Activated naive CD8-positive, alpha-beta T cell treated with anti-CD3 and anti-CD28 coated beads, Interleukin-2, amount 50 U/mL, for 24 hours (primary cell): Measurements from ENCODE around the gene ZNF195.
A peak's percentile ranks its signal among the peaks of the same experiment; 100 is the strongest.

Experiments used
- ATAC-seq: fragments of 150-1000 bp; cut with Tn5 transposase; one replicate; pipeline ENCODE4 v1.10.0; 2021
- DNase-seq: peaks from one replicate; pipeline ENCODE4 v3.0.0; 2021
- H3K27ac Mint-ChIP-seq: one replicate; pipeline ENCODE4 v1.8.0; 2021; ENCODE audit warnings: mild to moderate bottlenecking, mixed read lengths
- H3K27me3 Mint-ChIP-seq: one replicate; pipeline ENCODE4 v1.8.0; 2021; ENCODE audit warnings: mixed read lengths
- H3K36me3 Mint-ChIP-seq: one replicate; pipeline ENCODE4 v1.8.0; 2021; ENCODE audit warnings: low read depth, mixed read lengths
- H3K4me1 Mint-ChIP-seq: one replicate; pipeline ENCODE4 v1.8.0; 2021; ENCODE audit warnings: mixed read lengths
- H3K4me3 Mint-ChIP-seq: one replicate; pipeline ENCODE4 v1.8.0; 2021; ENCODE audit warnings: mild to moderate bottlenecking, moderate library complexity, mixed read lengths
- H3K9me3 Mint-ChIP-seq: one replicate; pipeline ENCODE4 v1.8.0; 2021; ENCODE audit warnings: mixed read lengths

Gene ZNF195

GRCh38 chr11:3382613-3383285 lies 3.8 kb upstream of the ZNF195 start:
- Mint-ChIP-seq H3K9me3 (no peaks in the 10 kb centered on the region), H3K27ac (no peak overlapping the region), H3K36me3 (peaks cover 7% of the 10 kb centered on the region), H3K4me1 (peaks cover 16% of the 10 kb centered on the region), H3K27me3 (peaks cover 2% of the 10 kb centered on the region), H3K4me3 (no peak overlapping the region)
- no peak for ATAC-seq
- DNase-seq = no peak

- Mint-ChIP-seq H3K9me3 (no peaks in the 10 kb centered on the region), H3K4me1 (peaks cover 26% of the 10 kb centered on the region), H3K4me3 (no peak overlapping the region), H3K36me3 (peaks cover 16% of the 10 kb centered on the region), H3K27ac (no peak overlapping the region), H3K27me3 (peaks cover 2% of the 10 kb centered on the region)
- ATAC-seq (no peak), DNase-seq (no peak)
Observed at GRCh38 chr11:3381794-3382193, 2.8 kb upstream of the ZNF195 start.

GRCh38 chr11:3380706-3381545 lies 2.0 kb upstream of the ZNF195 start:
- peaks cover 2% of the 10 kb centered on the region for H3K27me3 Mint-ChIP-seq
- DNase-seq = no peak
- no peak overlapping the region for H3K4me3 Mint-ChIP-seq
- H3K9me3 Mint-ChIP-seq = peaks cover 2% of the 10 kb centered on the region
- peaks cover 25% of the 10 kb centered on the region for H3K36me3 Mint-ChIP-seq
- H3K4me1 Mint-ChIP-seq = peaks cover 33% of the 10 kb centered on the region
- ATAC-seq = no peak
- no peak overlapping the region for H3K27ac Mint-ChIP-seq

- peaks cover 47% of the 10 kb centered on the region for H3K4me1 Mint-ChIP-seq
- ATAC-seq (no peak), DNase-seq (no peak)
- H3K36me3 Mint-ChIP-seq = peaks cover 79% of the 10 kb centered on the region
- H3K9me3 Mint-ChIP-seq = peaks cover 14% of the 10 kb centered on the region
- peak overlapping the region; percentile 34 for H3K27ac Mint-ChIP-seq
- H3K4me3 Mint-ChIP-seq = no peak overlapping the region
- no peaks in the 10 kb centered on the region for H3K27me3 Mint-ChIP-seq
Observed at GRCh38 chr11:3375552-3375951, 3.4 kb downstream of the ZNF195 start.

- Mint-ChIP-seq H3K9me3 (peaks cover 30% of the 10 kb centered on the region), H3K4me1 (peaks cover 8% of the 10 kb centered on the region), H3K27me3 (no peaks in the 10 kb centered on the region), H3K36me3 (peaks cover 95% of the 10 kb centered on the region), H3K4me3 (no peak overlapping the region), H3K27ac (no peak overlapping the region)
- ATAC-seq (no peak), DNase-seq (no peak)
Observed at GRCh38 chr11:3370311-3370870, 8.6 kb downstream of the ZNF195 start.

GRCh38 chr11:3369366-3369765 lies 9.6 kb downstream of the ZNF195 start:
- no peak overlapping the region for H3K27ac Mint-ChIP-seq
- H3K4me1 Mint-ChIP-seq = peaks cover 5% of the 10 kb centered on the region
- no peak overlapping the region for H3K4me3 Mint-ChIP-seq
- ATAC-seq (no peak), DNase-seq (no peak)
- peaks cover 39% of the 10 kb centered on the region for H3K9me3 Mint-ChIP-seq
- H3K36me3 Mint-ChIP-seq = peaks cover 95% of the 10 kb centered on the region
- no peaks in the 10 kb centered on the region for H3K27me3 Mint-ChIP-seq

GRCh38 chr11:3368199-3368598 lies 10.7 kb downstream of the ZNF195 start:
- Mint-ChIP-seq H3K27ac (no peak overlapping the region), H3K4me3 (no peak overlapping the region), H3K27me3 (no peaks in the 10 kb centered on the region), H3K4me1 (peaks cover 2% of the 10 kb centered on the region), H3K36me3 (peaks cover 95% of the 10 kb centered on the region), H3K9me3 (peaks cover 49% of the 10 kb centered on the region)
- ATAC-seq (no peak), DNase-seq (no peak)

- DNase-seq = no peak
- Mint-ChIP-seq H3K36me3 (peaks cover 95% of the 10 kb centered on the region), H3K27me3 (no peaks in the 10 kb centered on the region), H3K27ac (no peak overlapping the region), H3K9me3 (peaks cover 54% of the 10 kb centered on the region), H3K4me3 (no peak overlapping the region), H3K4me1 (no peaks in the 10 kb centered on the region)
- ATAC-seq = no peak
Observed at GRCh38 chr11:3367221-3367620, 11.7 kb downstream of the ZNF195 start.

- no peaks in the 10 kb centered on the region for H3K27me3 Mint-ChIP-seq
Observed at GRCh38 chr11:3359092-3359824, 19.7 kb downstream of the ZNF195 start.

GRCh38 chr11:3357994-3358676 lies 20.8 kb downstream of the ZNF195 start:
- DNase-seq (no peak), ATAC-seq (no peak)
- Mint-ChIP-seq H3K4me3 (no peak overlapping the region), H3K27ac (no peak overlapping the region), H3K9me3 (peaks cover 63% of the 10 kb centered on the region), H3K27me3 (no peaks in the 10 kb centered on the region), H3K36me3 (peaks cover 71% of the 10 kb centered on the region), H3K4me1 (no peaks in the 10 kb centered on the region)

More at GRCh38 chr11:3359092-3359824, 19.7 kb downstream of the ZNF195 start:
- no peaks in the 10 kb centered on the region for H3K4me1 Mint-ChIP-seq
- no peak overlapping the region for H3K27ac Mint-ChIP-seq
- ATAC-seq (no peak), DNase-seq (no peak)
- no peak overlapping the region for H3K4me3 Mint-ChIP-seq
- H3K9me3 Mint-ChIP-seq = peaks cover 73% of the 10 kb centered on the region
- peaks cover 82% of the 10 kb centered on the region for H3K36me3 Mint-ChIP-seq

- DNase-seq (no peak), ATAC-seq (no peak)
- Mint-ChIP-seq H3K4me1 (no peaks in the 10 kb centered on the region), H3K4me3 (no peak overlapping the region), H3K27ac (no peak overlapping the region), H3K27me3 (no peaks in the 10 kb centered on the region), H3K36me3 (peaks cover 62% of the 10 kb centered on the region), H3K9me3 (peaks cover 55% of the 10 kb centered on the region)
Observed at GRCh38 chr11:3357302-3357701, 21.6 kb downstream of the ZNF195 start.

- no peak overlapping the region for H3K4me3 Mint-ChIP-seq
- ATAC-seq (no peak), DNase-seq (no peak)
- H3K4me1 Mint-ChIP-seq = no peaks in the 10 kb centered on the region
- H3K36me3 Mint-ChIP-seq = peaks cover 58% of the 10 kb centered on the region
- H3K27ac Mint-ChIP-seq = no peak overlapping the region
- H3K9me3 Mint-ChIP-seq = peaks cover 52% of the 10 kb centered on the region
- H3K27me3 Mint-ChIP-seq = no peaks in the 10 kb centered on the region
Observed at GRCh38 chr11:3356858-3357257, 22.1 kb downstream of the ZNF195 start.

GRCh38 chr11:3353066-3353465 lies 25.9 kb downstream of the ZNF195 start:
- no peak for DNase-seq
- Mint-ChIP-seq H3K36me3 (peaks cover 28% of the 10 kb centered on the region), H3K4me1 (no peaks in the 10 kb centered on the region), H3K27ac (no peak overlapping the region), H3K27me3 (no peaks in the 10 kb centered on the region), H3K4me3 (no peak overlapping the region), H3K9me3 (peaks cover 35% of the 10 kb centered on the region)
- no peak for ATAC-seq

- H3K9me3 Mint-ChIP-seq = peaks cover 27% of the 10 kb centered on the region
- no peak overlapping the region for H3K27ac Mint-ChIP-seq
- ATAC-seq = no peak
- peaks cover 20% of the 10 kb centered on the region for H3K36me3 Mint-ChIP-seq
- no peak for DNase-seq
- H3K4me3 Mint-ChIP-seq = no peak overlapping the region
- H3K4me1 Mint-ChIP-seq = peaks cover 5% of the 10 kb centered on the region
- peaks cover 6% of the 10 kb centered on the region for H3K27me3 Mint-ChIP-seq
Observed at GRCh38 chr11:3347127-3347526, 31.8 kb downstream of the ZNF195 start.
